HepG2 (cell line): ENCODE data around the gene MACROD2. TPM values are rescaled to one million over a fixed set of nuclear protein-coding genes. Genes with fewer than 3 reads are reported as not detected.

Experiments used
- ATAC-seq: fragments of 200-7000 bp; cut with Tn5 transposase; 3 replicates; pipeline ENCODE4 v1.9.1; 2020; ENCODE audit warnings: mild to moderate bottlenecking, moderate library complexity
- BruUV-seq: library from RNA; stranded (reverse); fragments of 400-500 nt; replicated peaks from 2 replicates; lab custom pipeline; 2021; lab: Mats Ljungman, UMichigan
- CTCF ChIA-PET: fragments of 300-600 bp; formaldehyde crosslinking; extraction: SDS; loops from one replicate; lab custom pipeline; 2021; ENCODE audit warnings: low total read pairs, inconsistent platforms, low intra/inter-chr PET ratio; lab: Yijun Ruan, JAX
- POLR2A ChIA-PET: fragments of 350-600 bp; sonication (Branson Sonifier 250); formaldehyde crosslinking; loops from one replicate; lab custom pipeline; 2020; ENCODE audit warnings: antibody characterized with exemption, inconsistent platforms; lab: Yijun Ruan, JAX
- DNase-seq: peaks from one replicate; pipeline ENCODE4 v3.0.0-alpha.2; 2015; ENCODE audit warnings: low spot score
- FAIRE-seq: peaks from 3 replicates; lab custom pipeline; 2011; peaks lifted over from hg19 to GRCh38; lab: Jason Lieb, UNC
- H2AFZ ChIP-seq: one replicate; pipeline ENCODE4 v1.6.1; 2011; ENCODE audit warnings: low read length, inconsistent platforms
- H3K27ac ChIP-seq: fragments of 300-600 bp; 3 replicates; pipeline ENCODE4 v1.8.0; 2011; ENCODE audit warnings: mixed run types, mild to moderate bottlenecking, mixed read lengths, low read length, inconsistent platforms; ENCODE audit not compliant: insufficient read depth; ENCODE audit errors: extremely low read length
- H3K27me3 ChIP-seq, 2 experiments: fragments of 200-600 bp in 1 of 2; 2 replicates in 1 of 2; 3 replicates in 1 of 2; pipeline versions ENCODE4 v1.6.0 to v1.8.0; 2011; ENCODE audit warnings: low read length in 2 of 2, mild to moderate bottlenecking in 2 of 2, moderate library complexity in 2 of 2, inconsistent platforms in 1 of 2; ENCODE audit not compliant: insufficient read depth in 2 of 2, control insufficient read depth in 1 of 2
- H3K36me3 ChIP-seq, 2 experiments: fragments of 200-600 bp in 1 of 2; replicated peaks in 1 of 2; 2 replicates in 1 of 2; 3 replicates in 1 of 2; pipeline versions ENCODE4 v1.5.1 to v1.8.0; 2011; ENCODE audit warnings: low read length in 2 of 2, inconsistent platforms in 1 of 2; ENCODE audit not compliant: insufficient read depth in 2 of 2, control insufficient read depth in 1 of 2
- H3K4me1 ChIP-seq: 2 replicates; pipeline ENCODE4 v1.5.1; 2012; ENCODE audit warnings: low read length, inconsistent platforms; ENCODE audit not compliant: insufficient read depth
- H3K4me2 ChIP-seq: 2 replicates; pipeline ENCODE4 v1.6.0; 2011; ENCODE audit warnings: low read depth, low read length, inconsistent platforms
- H3K4me3 ChIP-seq, 3 experiments: fragments of 200-600 bp in 1 of 3; sonication (generic), shearing (Covaris generic) in 1 of 3; replicated peaks in 1 of 3; 2 replicates each; pipeline ENCODE4 v1.5.1; 2011 to 2016; ENCODE audit warnings: low read length in 3 of 3, inconsistent platforms in 2 of 3, low read depth in 2 of 3, mild to moderate bottlenecking in 2 of 3, control low read depth in 1 of 3, mixed read lengths in 1 of 3; ENCODE audit not compliant: insufficient read depth in 1 of 3
- H3K79me2 ChIP-seq: one replicate; pipeline ENCODE4 v1.6.1; 2011; ENCODE audit warnings: low read length, inconsistent platforms; ENCODE audit not compliant: insufficient read depth
- H3K9ac ChIP-seq: 2 replicates; pipeline ENCODE4 v1.6.0; 2011; ENCODE audit warnings: mild to moderate bottlenecking, low read depth, low read length, inconsistent platforms; ENCODE audit not compliant: insufficient read depth
- H3K9me3 ChIP-seq: 2 replicates; pipeline ENCODE4 v1.5.1; 2012; ENCODE audit warnings: mild to moderate bottlenecking, low read length
- H4K20me1 ChIP-seq: 2 replicates; pipeline ENCODE4 v1.6.0; 2011; ENCODE audit warnings: inconsistent platforms, mild to moderate bottlenecking, low read length, moderate library complexity; ENCODE audit not compliant: insufficient read depth
- CTCF ChIP-seq: sonication (generic); formaldehyde crosslinking; IDR thresholded peaks from 2 replicates; pipeline ENCODE4 v1.5.0; 2020; ENCODE audit warnings: mild to moderate bottlenecking, missing genetic modification reagents, moderate library complexity
- KLF9 ChIP-seq: IDR thresholded peaks from 2 replicates; pipeline ENCODE4 v1.6.1; 2016; ENCODE audit warnings: low read depth
- SMARCE1 ChIP-seq: fragments of 450-650 bp; IDR thresholded peaks from 2 replicates; pipeline ENCODE4 v1.6.1; 2017; ENCODE audit warnings: borderline replicate concordance
- STAG1 ChIP-seq: sonication (generic); formaldehyde crosslinking; IDR thresholded peaks from 2 replicates; pipeline ENCODE4 v1.4.0; 2020; ENCODE audit warnings: missing genetic modification reagents
- TEAD2 ChIP-seq: sonication (generic); formaldehyde crosslinking; IDR thresholded peaks from 2 replicates; pipeline ENCODE4 v1.9.0; 2021; ENCODE audit warnings: missing genetic modification reagents
- WGBS: methylation state at CpG from one replicate; pipeline ENCODE4 v1.1.6; 2017; ENCODE audit warnings: low lambda C conversion rate; 5-methylcytosine and 5-hydroxymethylcytosine counted together
- in situ Hi-C: cut with HindIII; loops from 2 replicates; pipeline ENCODE4 v1.10.0; 2017; ENCODE audit warnings: low pct_unique_long_range_greater_than_20kb; ENCODE audit not compliant: extremely low pct_ligation_motif_present
- intact Hi-C: fragments of 100-400 bp; cut with micrococcal nuclease; formaldehyde crosslinking; loops from one replicate; pipeline ENCODE4 v1.10.0; 2022; ENCODE audit not compliant: unreplicated experiment
- polyA plus RNA-seq, 8 experiments: library from polyadenylated mRNA; depleted of rRNA in 3 of 8; stranded (reverse) in 7 of 8; unstranded in 1 of 8; fragments of >200 nt; fragmentation: Illumina TruSeq in 4 of 8; extraction: Trizol in 4 of 8; gene quantifications; 2 replicates each; pipeline versions ENCODE4 v1.2.1 to v1.2.3, GENCODE V29; 2011 to 2016; ENCODE audit warnings: low read depth in 4 of 8, missing spikeins in 1 of 8, mixed read lengths in 1 of 8; ENCODE audit not compliant: insufficient read depth in 1 of 8
- total RNA-seq, 5 experiments: library from RNA; depleted of rRNA; stranded (reverse); fragments of >200 nt; fragmentation: Illumina TruSeq; extraction: Trizol; gene quantifications; 2 replicates each; pipeline ENCODE4 v1.2.3, GENCODE V29; 2016; ENCODE audit warnings: low read depth in 1 of 5

MACROD2 gene
- total and polyA plus RNA-seq, 2 of the 13 experiments (the other 11 are each of a cell fraction or from before 2014, with no cell fraction given), result 0.13 to 0.51 TPM

GRCh38 chr20:15643713-15644112, 1648.4 kb downstream of the MACROD2 start:
- intact Hi-C loops (loop anchor here (5.0 kb wide), 1 partner anchor 834 kb away; no protein-coding TSS in a partner anchor), in situ Hi-C loops (no loop called here)

GRCh38 chr20:15645816-15646215, 1650.5 kb downstream of the MACROD2 start:
- ChIA-PET POLR2A (no interaction called here), CTCF (no interaction called here)
- H3K27me3 ChIP-seq, result no peaks in the 10 kb centered on the region
- H3K4me1 ChIP-seq, result no peaks in the 10 kb centered on the region
- H3K27ac ChIP-seq, result no peak overlapping the region
- DNase-seq, result no peak
- no peak overlapping the region for H3K4me2 ChIP-seq
- H2AFZ ChIP-seq, result no peak overlapping the region
- TF ChIP-seq TEAD2 (CRISPR knock-in tag) (no peak), SMARCE1 (0 out of 2 replicates have a peak, but pooled peaks have one; percentile 5)
- WGBS, result 14% methylated on average over 2 of the region's 2 CpGs
- H4K20me1 ChIP-seq, result no peaks in the 10 kb centered on the region
- no peak overlapping the region for H3K9ac ChIP-seq
- in situ Hi-C loops (no loop called here), intact Hi-C loops (no loop called here)
- BruUV-seq, result no TSS peak
- H3K79me2 ChIP-seq, result no peaks in the 10 kb centered on the region
- H3K36me3 ChIP-seq, result no peaks in the 10 kb centered on the region
- no peak overlapping the region for H3K4me3 ChIP-seq
- ATAC-seq, result no peak
- FAIRE-seq, result no peak
- H3K9me3 ChIP-seq, result peaks cover 9% of the 10 kb centered on the region; the same call in 1 of the 2 replicates

More at GRCh38 chr20:15643713-15644112, 1648.4 kb downstream of the MACROD2 start:
- Histone ChIP-seq H3K9ac (no peak overlapping the region), H3K4me3 (no peak overlapping the region), H3K27me3 (no peaks in the 10 kb centered on the region), H3K4me1 (no peaks in the 10 kb centered on the region), H3K79me2 (no peaks in the 10 kb centered on the region), H4K20me1 (no peaks in the 10 kb centered on the region), H2AFZ (no peak overlapping the region), H3K36me3 (no peaks in the 10 kb centered on the region), H3K9me3 (peaks cover 10% of the 10 kb centered on the region; the same call in 1 of the 2 replicates), H3K27ac (no peak overlapping the region), H3K4me2 (no peak overlapping the region)
- no TSS peak for BruUV-seq
- ATAC-seq (peak; percentile 79), FAIRE-seq (no peak), DNase-seq (peak; percentile 16)
- 4% methylated on average over 2 of the region's 2 CpGs for WGBS
- ChIA-PET CTCF (no interaction called here), POLR2A (no interaction called here)
- TF ChIP-seq KLF9 (CRISPR knock-in tag), result no peak
- 0 out of 2 replicates have a peak, but pooled peaks have one; percentile 23 for TF ChIP-seq STAG1
- TF ChIP-seq CTCF, result peak; percentile 32
